Skeletal muscle tissue (tissue), 4 donors: Measurements from ENCODE around the gene RARB. TPM values are rescaled to one million over a fixed set of nuclear protein-coding genes. Genes with fewer than 3 reads are reported as not detected.
A peak's percentile ranks its signal among the peaks of the same experiment; 100 is the strongest.

Experiments used
- H3K27ac ChIP-seq: one replicate; pipeline ENCODE4 v1.7.0; 2013; ENCODE audit warnings: mild to moderate bottlenecking, low read depth, low read length, inconsistent platforms
- H3K27me3 ChIP-seq, 3 donors: one replicate each; pipeline ENCODE4 v1.7.0; 2013; ENCODE audit warnings: low read length in 3 of 3; ENCODE audit not compliant: control insufficient read depth in 3 of 3, insufficient read depth in 3 of 3
- H3K36me3 ChIP-seq, 3 donors: one replicate each; pipeline ENCODE4 v1.7.0; 2013; ENCODE audit warnings: low read length in 3 of 3; ENCODE audit not compliant: control insufficient read depth in 3 of 3, insufficient read depth in 3 of 3
- H3K4me1 ChIP-seq, 3 donors: one replicate each; pipeline ENCODE4 v1.7.0; 2013; ENCODE audit warnings: low read length in 3 of 3, mild to moderate bottlenecking in 3 of 3; ENCODE audit not compliant: control insufficient read depth in 3 of 3, insufficient read depth in 3 of 3
- H3K4me3 ChIP-seq, 3 donors: one replicate each; pipeline ENCODE4 v1.7.0; 2013; ENCODE audit warnings: low read length in 3 of 3
- H3K9ac ChIP-seq, 3 donors: one replicate each; pipeline ENCODE4 v1.7.0; 2013; ENCODE audit warnings: low read length in 3 of 3, mild to moderate bottlenecking in 3 of 3, moderate library complexity in 2 of 3, low read depth in 1 of 3
- H3K9me3 ChIP-seq, 3 donors: one replicate each; pipeline ENCODE4 v1.7.0; 2013; ENCODE audit warnings: low read length in 3 of 3; ENCODE audit not compliant: control insufficient read depth in 3 of 3
- total RNA-seq: library from RNA; depleted of rRNA; stranded (reverse); fragments of >200 nt; gene quantifications from one replicate; pipeline ENCODE4 v1.2.3, GENCODE V29; 2014
- donor health status: Osteomylitis.

The RARB gene
- total RNA-seq, 1 donor from 2014 or later = 20.9 TPM

DNA sequence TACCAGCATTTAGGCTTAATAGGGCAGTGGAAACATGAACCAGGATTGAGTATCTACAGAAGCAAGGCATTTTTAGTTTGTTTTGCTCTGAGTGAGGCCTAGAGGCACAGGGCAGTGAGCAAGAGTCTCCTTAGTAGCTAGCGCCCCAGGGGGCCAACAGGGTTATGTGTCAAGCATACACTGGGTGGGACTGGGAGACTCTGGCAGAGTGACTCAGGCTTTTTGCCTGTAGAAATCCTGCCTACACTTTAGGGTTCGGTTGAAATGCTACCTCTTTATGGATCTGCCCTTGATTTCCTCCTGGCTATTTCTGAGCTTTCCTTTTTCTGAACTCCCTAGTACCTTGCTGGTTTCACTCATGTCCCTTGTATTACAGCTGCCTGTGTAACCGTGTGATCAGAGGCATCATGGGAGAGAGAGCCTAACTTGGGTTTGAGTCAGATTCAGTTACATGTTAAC is 164.5 kb downstream of the RARB start:
- H3K9me3 ChIP-seq = no peaks in the 10 kb centered on the region
- H3K36me3 ChIP-seq = peaks cover 2 to 18% (median 11%) of the 10 kb centered on the region in 3 donors
- H3K4me3 ChIP-seq = peak overlapping the region in 1 of 3 donors; percentile 32
- peaks cover 14 to 16% (median 14%) of the 10 kb centered on the region in 3 donors for H3K4me1 ChIP-seq
- H3K27ac ChIP-seq = peak overlapping the region; percentile 5
- peak overlapping the region in 1 of 3 donors; percentile 2 for H3K9ac ChIP-seq
- H3K27me3 ChIP-seq = no peaks in the 10 kb centered on the region

DNA sequence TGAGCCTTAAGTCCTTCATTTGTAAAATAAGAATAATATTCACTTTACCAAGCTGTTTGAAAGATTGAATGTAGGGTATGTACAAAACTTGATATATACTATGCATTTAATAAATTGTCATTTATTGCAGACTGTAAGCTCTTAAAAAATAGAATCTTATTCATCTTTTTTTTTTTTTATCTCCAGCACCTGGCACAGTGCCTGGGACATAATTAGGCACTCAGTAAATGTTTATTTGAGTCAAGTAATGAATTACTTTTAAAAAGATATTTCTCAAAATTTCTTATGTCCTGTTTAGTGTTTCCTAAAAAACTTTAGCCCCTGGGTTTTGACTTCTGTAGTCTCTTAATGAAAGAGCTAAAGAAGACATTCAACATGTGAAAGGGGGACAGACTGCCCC is 164.9 kb downstream of the RARB start:
- Histone ChIP-seq H3K27me3 (no peaks in the 10 kb centered on the region), H3K9ac (no peak overlapping the region), H3K4me3 (peak overlapping the region in 1 of 3 donors; percentile 32), H3K9me3 (no peaks in the 10 kb centered on the region), H3K27ac (no peak overlapping the region), H3K4me1 (peaks cover 14 to 16% (median 14%) of the 10 kb centered on the region in 3 donors), H3K36me3 (peaks cover 6 to 21% (median 13%) of the 10 kb centered on the region in 3 donors)

GRCh38 chr3:25594007-25594502 is 166.0 kb downstream of the RARB start:
- H3K9ac ChIP-seq = no peak overlapping the region
- H3K36me3 ChIP-seq = peaks cover 6 to 30% (median 20%) of the 10 kb centered on the region in 3 donors
- H3K27ac ChIP-seq = no peak overlapping the region
- peaks cover 14 to 16% (median 14%) of the 10 kb centered on the region in 3 donors for H3K4me1 ChIP-seq
- no peak overlapping the region for H3K4me3 ChIP-seq
- H3K27me3 ChIP-seq = no peaks in the 10 kb centered on the region
- H3K9me3 ChIP-seq = no peaks in the 10 kb centered on the region

DNA sequence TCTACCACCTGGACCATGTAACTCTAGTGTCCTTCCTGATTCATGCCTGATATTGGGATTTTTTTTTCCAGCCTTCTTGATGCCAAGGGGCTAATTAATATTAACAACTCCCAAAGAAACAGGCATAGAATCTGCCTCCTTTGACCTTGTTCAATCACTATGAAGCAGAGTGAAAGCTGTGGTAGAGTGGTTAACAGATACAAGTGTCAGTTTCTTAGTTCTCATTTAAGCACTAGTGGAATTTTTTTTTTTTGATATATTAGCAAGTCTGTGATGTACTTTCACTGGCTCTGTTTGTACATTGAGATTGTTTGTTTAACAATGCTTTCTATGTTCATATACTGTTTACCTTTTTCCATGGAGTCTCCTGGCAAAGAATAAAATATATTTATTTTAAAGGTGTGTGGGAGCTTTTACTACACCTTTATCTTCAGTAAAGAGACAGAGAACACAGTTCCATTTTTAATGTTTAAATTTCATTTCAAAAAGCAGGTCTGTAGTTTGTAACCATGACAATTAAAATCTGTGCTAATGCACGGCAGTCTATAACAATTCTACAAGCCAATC is 169.6 kb downstream of the RARB start:
- Histone ChIP-seq H3K27me3 (no peaks in the 10 kb centered on the region), H3K36me3 (peaks cover 13 to 40% (median 30%) of the 10 kb centered on the region in 3 donors), H3K4me3 (no peak overlapping the region), H3K27ac (no peak overlapping the region), H3K9ac (no peak overlapping the region), H3K9me3 (no peaks in the 10 kb centered on the region), H3K4me1 (peaks cover 8 to 10% (median 10%) of the 10 kb centered on the region in 3 donors)

DNA sequence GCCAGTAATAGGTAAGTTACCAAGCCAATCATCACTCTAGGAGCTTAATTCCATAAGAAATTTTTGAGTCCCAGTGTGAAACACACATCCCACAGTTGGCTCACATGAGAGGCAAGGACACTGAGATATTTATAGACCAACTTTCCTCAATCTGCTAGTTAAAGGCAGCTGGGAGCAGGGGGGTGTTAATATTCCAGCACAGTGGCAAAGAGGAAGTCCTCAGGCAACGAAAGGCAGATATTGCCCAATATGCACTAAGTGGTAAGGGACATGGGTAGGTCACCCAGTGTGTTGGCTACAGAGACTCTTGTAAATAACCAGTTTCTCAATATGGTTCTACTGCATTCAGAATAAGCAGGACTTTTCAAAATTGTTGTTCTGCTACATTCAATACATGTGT is 175.6 kb downstream of the RARB start:
- Histone ChIP-seq H3K27ac (peak overlapping the region; percentile 50), H3K4me3 (no peak overlapping the region), H3K4me1 (peaks cover 5 to 9% (median 7%) of the 10 kb centered on the region in 3 donors), H3K9ac (no peak overlapping the region), H3K36me3 (peaks cover 6 to 30% (median 26%) of the 10 kb centered on the region in 3 donors), H3K9me3 (no peaks in the 10 kb centered on the region), H3K27me3 (no peaks in the 10 kb centered on the region)

DNA sequence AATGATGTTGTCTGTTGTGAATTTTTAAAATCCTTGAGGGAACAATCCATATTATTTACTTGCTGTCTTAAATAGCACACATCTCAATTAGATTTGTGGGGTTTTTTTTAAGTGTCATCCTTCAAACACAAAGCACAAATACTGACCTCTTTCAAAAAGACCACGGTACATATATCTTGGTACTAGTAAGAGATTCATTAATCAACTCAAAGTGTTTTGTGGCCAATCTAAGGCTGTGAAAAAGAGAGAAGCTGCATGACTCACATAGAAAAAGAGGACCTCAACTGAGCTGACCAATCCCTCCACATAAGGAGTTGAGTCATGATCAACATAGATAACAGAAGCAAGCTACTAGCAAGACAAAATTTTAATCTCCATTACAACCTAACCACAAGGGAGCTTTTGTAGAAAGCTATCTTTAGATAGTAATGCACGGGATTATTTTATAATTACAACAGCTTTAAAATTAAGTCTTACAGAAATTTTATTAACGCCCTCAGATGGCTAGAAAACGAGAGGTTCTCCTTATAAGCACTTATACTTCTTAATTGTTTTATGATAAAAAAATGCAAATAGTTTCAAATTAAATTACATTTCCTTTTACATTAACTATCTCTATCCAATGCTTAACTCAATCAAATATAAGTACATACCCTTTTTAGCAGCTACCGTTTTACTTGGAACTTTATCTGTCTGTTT is 176.2 kb downstream of the RARB start:
- peaks cover 5 to 9% (median 7%) of the 10 kb centered on the region in 3 donors for H3K4me1 ChIP-seq

GRCh38 chr3:25610167-25610566 is 182.1 kb downstream of the RARB start:
- Histone ChIP-seq H3K27me3 (no peaks in the 10 kb centered on the region), H3K36me3 (peaks cover 15 to 60% (median 59%) of the 10 kb centered on the region in 3 donors), H3K4me1 (no peaks in the 10 kb centered on the region), H3K27ac (no peak overlapping the region), H3K9ac (no peak overlapping the region), H3K9me3 (no peaks in the 10 kb centered on the region), H3K4me3 (no peak overlapping the region)

More for the DNA sequence above, 176.2 kb downstream of the RARB start:
- Histone ChIP-seq H3K9me3 (no peaks in the 10 kb centered on the region), H3K4me3 (no peak overlapping the region), H3K27ac (peak overlapping the region; percentile 50), H3K9ac (no peak overlapping the region), H3K27me3 (no peaks in the 10 kb centered on the region), H3K36me3 (peaks cover 5 to 30% (median 26%) of the 10 kb centered on the region in 3 donors)

- H3K36me3 ChIP-seq = peaks cover 15 to 61% (median 59%) of the 10 kb centered on the region in 3 donors
- H3K4me1 ChIP-seq = no peaks in the 10 kb centered on the region
- H3K27ac ChIP-seq = no peak overlapping the region
- H3K9ac ChIP-seq = no peak overlapping the region
- no peak overlapping the region for H3K4me3 ChIP-seq
- H3K27me3 ChIP-seq = no peaks in the 10 kb centered on the region
- H3K9me3 ChIP-seq = no peaks in the 10 kb centered on the region
Observed at GRCh38 chr3:25610779-25611178, 182.7 kb downstream of the RARB start.

GRCh38 chr3:25611193-25611592 is 183.1 kb downstream of the RARB start:
- Histone ChIP-seq H3K9ac (no peak overlapping the region), H3K27ac (no peak overlapping the region), H3K4me3 (no peak overlapping the region), H3K9me3 (no peaks in the 10 kb centered on the region), H3K36me3 (peaks cover 15 to 61% (median 59%) of the 10 kb centered on the region in 3 donors), H3K4me1 (no peaks in the 10 kb centered on the region), H3K27me3 (no peaks in the 10 kb centered on the region)

DNA sequence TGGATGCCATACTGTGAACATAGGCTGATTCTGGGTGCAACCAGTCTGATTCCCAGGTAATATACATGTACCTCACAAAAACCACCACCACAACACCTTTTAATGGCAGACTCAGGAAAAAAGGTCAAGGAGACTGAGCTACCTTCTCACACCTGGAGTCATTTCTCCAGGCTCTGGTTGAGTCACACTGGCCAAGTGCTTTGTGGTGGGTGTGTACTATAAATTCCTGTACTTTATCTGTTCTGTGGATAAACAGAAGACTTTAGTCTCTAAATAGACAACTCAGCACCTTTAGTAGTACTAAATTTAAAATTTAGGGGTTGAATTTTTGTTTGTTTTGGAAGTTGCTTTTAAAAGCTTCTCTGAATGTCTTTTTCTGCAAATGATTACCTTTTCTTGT is 190.0 kb downstream of the RARB start:
- no peaks in the 10 kb centered on the region for H3K9me3 ChIP-seq
- peaks cover 10 to 45% (median 33%) of the 10 kb centered on the region in 3 donors for H3K36me3 ChIP-seq
- H3K27ac ChIP-seq = no peak overlapping the region
- H3K9ac ChIP-seq = no peak overlapping the region
- H3K4me3 ChIP-seq = no peak overlapping the region
- H3K27me3 ChIP-seq = no peaks in the 10 kb centered on the region
- no peaks in the 10 kb centered on the region for H3K4me1 ChIP-seq
